Activated T-cell treated with anti-CD3 and anti-CD28 coated beads, Interleukin-2, amount 50 U/mL, for 1 hour (primary cell): ENCODE measurements around the gene ROS1.

Experiments used
- DNase-seq: peaks from one replicate; pipeline ENCODE4 v3.0.0-alpha.2; 2020

The ROS1 gene

DNA sequence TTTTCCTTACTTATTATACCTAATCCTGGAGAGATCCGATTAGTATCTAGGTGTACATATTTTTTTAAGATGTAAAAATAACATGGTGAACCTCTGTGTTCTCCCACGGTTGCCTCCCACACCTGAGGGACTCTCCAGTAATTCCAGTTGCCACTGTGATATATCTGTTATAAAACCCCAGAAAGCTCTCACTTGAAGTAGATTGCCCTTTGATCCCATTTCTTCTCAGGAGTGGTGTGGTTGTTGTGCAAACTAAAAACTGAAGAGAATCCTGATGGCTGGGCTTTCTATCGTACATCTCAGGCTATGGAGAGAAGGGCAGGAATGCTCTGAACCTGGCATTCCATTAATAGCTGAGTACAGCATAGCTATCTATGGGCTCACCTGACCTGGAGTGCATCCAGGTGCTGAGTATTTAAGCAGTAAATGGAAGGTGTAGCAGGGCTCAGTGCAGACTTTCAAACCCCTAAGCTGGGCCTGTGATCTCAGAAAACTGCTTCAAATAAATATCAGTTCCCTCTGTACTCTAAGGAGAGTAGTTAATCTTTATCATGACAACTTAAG is 119.4 kb downstream of the ROS1 start:
- no peak for DNase-seq

DNA sequence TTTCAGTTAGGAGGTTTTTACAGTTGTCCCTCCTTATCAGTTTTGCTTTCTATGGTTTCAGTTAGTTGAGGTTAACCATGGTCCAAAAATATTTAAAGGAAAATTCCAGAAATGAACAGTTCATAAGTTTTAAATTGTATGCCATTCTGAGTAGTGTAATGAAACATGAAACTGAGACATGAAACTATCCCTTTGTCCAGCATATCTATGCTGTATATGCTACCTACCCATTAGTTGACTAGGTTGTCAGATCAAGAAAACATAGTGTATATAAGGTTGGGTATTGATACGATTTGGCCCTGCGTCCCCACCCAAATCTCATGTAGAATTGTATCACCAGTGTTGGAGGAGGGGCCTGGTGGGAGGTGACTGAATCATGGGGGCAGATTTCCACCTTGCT is 121.3 kb downstream of the ROS1 start:
- DNase-seq, result no peak

DNA sequence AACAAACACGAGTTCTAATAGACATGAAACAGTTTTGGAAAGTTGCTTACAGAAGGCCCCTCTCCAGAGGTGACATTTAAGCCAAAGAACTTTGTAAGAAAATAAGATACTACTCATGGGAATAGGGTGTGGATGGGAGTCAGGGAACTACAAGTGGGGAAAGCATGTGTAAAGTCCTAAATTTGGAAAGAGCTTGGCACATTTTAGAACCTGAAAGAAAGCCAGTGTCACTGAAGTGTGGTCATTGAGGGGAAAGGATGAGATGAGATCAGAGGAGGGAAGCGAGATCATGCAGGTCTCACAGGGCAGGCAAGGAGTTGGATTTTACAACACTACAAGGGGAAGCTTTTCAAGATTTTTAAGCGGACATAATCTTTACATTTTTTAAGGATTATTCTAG is 122.4 kb downstream of the ROS1 start:
- DNase-seq, result no peak

DNA sequence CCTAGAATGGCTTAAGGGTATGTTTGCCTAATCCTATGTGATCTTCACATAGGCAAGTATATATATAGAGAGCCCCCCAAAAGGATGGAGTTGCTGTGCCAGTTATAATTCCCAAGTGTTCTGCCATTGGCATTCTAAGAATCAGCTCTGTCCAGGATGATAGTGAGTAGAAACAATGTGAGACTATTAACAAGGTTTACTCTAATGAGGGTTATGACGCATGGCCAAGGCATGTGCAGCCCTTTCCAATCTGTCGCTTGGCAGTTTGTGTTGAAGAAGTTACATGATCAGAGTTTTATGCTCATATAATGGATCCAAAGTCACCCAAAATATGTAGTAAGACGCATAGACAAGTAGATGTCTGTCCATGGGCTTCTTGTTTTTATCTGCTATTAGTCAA is 126.8 kb downstream of the ROS1 start:
- no peak for DNase-seq

DNA sequence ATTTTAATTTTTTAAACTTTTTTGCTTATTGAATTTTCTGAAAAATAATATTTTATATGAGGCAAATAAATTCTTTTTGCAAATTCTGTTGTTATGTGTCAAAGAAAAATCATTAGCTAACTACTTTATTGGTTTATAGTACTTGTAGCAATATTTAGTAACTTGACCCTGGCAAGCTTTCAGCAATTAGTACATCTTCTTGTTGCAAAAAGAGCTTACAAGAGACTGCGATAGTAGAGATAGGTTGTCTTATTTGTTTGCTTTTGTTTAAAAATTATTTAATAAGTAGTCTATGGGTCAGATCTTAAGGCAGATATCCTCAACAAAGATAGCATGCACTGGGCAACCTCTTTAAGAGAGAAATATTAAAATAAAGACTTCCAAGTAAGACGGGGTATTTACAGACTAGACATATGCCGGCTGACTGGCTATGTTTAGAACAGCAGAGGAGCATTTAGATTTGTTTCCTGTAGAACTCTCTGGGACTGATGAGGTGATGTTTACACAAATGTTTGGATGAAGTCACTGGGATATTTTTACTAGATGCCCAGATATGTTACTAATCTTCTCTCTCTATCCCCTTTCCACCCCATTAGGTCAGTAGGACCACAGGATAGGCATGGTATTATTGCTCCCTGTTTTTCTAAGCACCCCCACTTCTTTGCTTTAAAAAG is 135.4 kb downstream of the ROS1 start:
- DNase-seq, result no peak

DNA sequence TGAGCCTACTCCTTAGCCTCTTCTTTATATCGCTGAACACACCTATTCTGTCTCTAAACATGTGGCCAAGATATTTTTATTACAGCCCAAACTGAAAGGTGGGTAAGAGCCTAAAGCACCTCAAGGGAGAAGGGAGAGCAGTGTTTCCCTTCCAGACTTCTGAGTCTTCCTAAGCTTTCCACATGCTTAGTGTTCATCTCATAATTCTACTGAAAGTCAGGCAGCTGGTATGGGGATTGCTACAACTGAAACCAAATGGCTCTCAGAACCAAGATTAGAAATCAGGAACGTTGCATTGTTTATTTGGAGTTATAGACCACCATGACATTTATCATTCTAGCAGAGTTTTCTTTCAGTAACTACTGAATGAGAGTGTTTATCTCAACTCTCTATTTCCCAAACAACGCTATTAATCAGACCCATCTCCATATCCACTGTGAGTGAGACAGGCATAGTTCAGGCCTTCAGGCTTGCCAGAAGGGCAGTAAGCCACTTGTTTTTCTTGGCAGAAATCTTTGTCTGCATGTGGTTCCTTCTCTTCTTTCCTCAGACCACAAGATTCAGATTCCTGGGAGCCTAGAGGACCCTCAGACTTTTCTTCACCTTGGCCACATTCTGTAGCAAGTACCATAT is 137.5 kb downstream of the ROS1 start:
- DNase-seq, result no peak

DNA sequence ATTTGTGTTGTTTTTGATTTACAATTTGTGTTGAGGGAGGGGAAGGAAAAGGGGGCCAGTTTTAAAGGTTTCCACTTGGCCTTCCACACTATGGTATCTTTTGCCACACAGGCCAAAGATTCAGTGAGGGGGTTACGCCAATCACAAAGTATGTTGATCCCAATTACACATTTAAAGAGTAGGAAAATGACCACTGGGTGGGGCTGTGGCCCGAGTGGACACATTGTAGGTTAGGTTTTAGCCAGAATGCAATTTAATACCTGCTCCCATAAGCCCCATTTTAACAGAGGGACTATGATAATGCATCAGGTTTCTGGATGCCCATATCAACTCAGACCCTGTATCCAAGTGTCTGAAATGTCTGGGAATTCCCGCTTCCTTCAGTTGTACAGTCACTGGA is 144.8 kb downstream of the ROS1 start:
- DNase-seq, result no peak

DNA sequence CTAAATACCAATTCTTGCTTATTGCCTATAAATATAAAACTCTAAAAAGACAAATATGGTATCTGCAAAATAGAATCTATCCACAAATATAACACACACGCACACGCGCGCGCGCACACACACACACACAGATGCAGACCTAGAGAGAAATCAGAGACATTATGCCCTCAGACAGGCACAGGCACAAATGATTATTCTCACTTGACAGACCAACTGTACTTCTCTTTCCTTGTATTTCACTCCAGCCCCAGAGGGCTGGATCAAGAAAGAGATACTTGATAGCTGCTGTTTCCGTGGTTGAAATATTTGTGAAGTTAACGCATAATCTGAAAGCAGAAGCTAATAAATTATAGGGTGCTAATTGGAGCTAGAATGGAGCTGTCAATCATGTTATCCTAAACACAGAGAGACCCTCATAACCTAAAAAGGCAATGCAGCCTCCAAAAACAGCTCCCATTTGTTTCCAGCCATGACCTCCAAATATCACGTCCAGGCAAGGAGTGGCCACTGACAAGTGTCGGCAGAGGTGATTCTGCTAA is 148.9 kb downstream of the ROS1 start:
- no peak for DNase-seq

DNA sequence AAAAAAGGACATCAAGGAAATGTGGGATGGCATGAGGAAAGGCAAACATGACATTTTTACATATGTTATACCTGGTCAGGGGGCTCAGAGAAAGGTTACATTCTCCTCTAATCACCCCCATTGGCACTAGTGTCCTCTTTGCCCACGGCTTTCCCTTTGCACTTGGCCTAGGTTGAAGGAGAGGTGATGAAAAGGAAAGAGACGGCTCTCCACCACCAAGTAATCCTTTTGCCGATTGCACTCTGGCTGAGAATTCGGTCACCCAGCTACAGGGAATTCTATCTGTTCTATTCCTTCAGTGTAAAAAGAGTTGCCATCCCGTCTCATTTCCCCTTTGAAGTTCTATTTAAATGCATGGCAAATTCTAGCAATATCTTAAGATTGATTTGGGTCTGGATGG is 150.0 kb downstream of the ROS1 start:
- DNase-seq, result no peak

DNA sequence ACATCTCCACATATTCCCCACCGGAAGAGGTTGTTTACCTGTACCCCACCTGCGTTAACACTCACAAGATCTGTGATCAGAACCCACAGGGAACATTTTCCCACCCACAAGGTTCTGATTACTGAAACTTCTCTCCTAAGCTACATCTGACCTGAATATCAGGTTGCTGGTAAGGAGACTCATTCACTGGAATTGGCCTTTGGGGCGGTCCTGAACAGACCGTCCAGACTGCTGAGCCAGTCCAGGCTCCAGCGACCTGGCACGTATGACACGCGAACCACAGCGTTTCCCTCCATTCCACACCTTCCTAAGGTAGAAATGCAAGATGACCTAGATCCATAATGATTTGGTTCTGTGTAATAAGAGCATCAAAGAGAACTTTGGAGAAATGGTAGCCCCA is 150.5 kb downstream of the ROS1 start:
- no peak for DNase-seq

DNA sequence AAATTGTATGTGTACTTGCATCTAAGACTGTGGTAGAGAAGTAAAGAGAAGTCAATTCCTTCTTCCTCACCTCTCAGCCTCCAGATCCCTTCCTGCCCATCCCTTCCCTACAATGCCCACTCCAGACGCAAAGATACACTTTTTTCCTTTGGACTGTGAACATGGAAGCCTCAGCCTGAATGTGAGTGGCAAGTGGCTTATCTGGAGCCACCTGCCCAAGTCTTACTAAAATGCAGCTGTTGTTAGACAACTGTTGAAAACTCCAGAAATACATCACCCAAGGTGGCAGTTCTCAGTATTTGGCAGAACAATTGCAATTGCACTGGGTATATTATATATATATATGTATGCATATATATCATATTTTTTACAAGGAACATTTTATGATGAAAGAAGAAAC is 152.9 kb downstream of the ROS1 start:
- DNase-seq, result no peak

DNA sequence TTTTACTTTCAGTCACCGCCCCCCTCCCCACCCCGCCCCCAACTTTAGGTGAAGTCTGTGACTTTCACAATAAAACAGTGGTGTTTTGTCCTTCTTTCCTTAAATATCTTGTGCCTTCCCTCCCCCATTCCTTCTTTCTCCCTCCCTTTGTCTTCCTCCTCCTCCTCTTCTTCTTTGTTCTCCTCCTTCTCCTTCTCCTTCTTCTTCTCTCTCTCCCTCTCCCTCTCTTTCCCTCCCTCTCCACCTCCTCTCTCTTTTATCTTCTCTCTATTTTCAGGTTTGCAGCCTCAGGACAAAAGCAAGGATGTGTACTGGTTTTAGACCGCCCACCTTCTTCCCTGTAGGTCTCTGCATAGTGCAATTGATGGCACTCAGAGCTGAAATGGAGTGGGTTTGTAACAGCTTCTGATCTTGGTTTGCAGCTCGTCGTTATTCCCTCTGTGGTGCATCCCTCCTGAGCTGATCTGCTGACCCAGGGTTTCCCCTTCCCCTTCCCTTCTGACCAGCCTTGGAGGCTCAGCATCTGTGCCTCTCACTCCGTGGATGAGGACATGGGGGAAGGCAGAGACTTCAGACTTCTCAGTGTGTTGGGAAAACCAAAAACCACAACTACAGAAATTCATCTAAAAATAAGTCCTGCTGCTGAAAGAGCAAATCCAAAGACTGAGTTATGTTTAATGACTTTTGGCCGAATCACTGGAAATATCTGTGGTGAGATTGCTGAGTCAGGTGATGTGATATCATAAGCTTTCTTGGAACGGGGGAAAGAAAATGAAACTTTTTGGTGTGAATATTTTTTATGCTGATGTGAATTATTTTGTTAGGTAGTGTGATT is 153.5 kb downstream of the ROS1 start:
- no peak for DNase-seq

DNA sequence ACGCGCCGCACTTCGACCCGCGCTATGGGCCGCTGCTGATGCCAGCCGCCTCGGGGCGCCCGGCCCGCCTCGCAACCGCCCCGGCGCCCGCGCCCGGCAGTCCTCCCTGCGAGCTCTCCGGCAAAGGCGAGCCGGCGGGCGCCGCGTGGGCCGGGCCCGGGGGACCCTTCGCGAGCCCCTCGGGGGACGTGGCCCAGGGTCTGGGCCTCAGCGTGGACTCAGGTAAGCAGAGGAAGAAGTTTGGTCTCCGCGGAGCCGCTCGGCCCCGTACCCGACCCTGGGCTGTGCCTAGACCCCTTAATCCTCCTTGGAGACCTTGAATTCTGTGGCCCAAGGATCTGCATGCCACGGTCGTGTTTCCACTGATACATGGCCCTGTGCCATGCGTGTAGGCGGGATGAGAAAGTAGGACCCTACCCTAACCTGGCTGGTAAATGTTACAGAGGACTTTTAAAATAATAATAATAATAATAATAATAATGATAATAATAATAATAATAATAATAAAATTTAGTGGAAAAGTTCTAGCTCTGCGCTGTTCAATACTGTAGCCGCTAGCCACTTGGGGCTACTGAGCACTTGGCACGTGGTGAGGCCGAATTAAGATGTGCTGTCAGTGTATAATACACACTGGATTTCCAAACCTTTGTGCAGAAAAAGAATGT is 154.8 kb downstream of the ROS1 start:
- no peak for DNase-seq

DNA sequence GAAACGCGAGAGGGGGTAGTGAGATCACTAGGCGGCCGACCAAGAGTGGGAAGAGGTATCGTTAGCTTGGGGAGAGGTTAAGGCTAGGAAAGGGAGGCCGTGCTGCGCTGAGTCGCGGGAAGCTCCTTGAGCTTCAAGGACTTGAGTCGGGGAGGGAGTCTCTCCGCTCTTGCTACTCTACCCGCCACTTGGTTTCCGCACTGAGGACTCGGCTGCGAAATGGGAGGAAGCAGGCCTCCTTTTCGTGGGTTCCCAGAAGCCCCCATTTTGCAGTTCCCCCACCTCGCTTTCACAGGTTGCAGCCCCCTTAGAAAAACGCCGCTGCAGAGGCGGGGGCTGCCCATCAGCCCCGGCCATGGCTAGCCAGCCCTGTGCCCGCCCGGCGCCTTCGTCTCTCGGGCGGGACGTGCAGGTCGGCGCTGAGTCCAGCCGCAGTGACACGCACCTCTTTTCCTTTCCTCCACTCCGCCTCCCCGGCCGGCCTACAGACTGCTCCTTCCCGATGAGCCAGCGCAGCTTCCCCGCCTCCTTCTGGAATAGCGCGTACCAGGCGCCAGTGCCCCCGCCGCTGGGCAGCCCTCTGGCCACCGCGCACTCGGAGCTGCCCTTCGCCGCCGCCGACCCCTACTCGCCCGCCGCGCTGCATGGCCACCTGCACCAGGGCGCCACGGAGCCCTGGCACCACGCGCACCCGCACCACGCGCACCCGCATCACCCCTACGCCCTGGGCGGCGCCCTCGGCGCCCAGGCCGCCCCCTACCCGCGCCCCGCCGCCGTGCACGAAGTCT is 155.5 kb downstream of the ROS1 start:
- no peak for DNase-seq

DNA sequence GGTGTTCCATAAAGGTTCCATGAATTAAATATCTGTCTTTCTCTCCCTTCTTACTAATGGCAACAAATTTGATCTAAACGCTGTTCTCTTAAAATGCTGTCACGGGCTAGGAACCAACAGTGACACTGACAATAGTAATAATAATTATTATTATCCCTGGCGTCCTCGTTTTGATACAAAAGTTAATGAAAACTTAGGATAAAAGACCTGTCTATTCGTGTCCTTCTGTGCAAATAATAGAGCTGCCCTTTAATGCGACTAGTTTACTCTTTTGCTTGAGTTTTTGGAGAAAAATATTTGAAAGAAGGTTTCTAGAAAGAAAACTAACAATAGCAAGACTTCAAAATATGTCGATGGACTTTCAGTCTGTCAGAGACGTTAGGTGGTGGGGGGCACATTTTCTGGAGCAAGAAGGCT is 156.1 kb downstream of the ROS1 start:
- DNase-seq, result no peak

DNA sequence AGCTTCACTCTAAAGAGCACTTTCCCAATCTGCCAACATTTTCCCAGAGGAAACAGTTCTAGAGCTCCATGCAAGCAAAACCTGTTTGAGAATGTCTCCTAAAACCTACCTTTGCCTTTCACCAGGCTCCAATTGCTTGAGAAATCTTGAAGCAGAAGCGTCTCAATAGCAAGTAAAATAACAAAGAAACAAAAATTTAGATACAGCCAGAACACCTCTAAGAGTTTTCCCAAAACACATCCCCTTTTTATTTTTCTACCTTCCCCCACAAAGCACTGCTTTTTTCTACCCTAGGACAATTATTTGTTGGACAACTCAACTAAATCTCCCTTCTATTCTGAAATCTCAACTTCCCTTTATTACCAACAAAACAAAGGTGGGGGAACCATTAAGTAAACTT is 156.8 kb downstream of the ROS1 start:
- DNase-seq, result no peak

DNA sequence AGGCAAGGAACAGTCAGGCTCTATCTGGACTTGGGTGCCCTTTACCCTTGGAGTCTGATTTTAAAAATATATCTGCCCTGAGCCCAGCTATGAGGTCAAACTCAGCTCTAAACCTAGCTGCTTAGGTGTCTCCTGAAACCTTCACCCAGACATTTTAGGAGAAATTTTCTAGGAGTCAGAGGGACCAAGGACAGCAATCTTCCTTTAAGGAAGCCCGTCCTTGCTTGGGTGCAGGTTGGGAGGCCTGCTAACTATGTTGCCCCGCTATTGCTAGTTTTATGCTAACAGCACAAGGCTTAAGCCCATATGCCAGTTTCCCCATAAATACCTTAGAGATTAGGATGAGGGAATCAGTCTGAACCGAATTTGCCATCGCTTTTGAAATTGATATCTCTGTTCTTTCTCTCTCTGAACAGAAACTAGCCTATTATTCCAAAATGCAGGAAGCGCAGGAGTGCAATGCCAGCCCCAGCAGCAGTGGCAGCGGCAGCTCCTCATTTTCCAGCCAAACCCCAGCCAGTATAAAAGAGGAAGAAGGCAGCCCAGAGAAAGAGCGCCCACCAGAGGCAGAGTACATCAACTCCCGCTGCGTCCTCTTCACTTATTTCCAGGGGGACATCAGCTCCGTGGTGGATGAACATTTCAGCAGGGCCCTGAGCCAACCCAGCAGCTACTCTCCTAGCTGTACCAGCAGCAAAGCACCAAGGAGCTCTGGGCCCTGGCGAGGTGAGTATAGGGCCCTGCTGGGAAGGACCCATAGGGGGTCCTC is 157.8 kb downstream of the ROS1 start:
- no peak for DNase-seq

DNA sequence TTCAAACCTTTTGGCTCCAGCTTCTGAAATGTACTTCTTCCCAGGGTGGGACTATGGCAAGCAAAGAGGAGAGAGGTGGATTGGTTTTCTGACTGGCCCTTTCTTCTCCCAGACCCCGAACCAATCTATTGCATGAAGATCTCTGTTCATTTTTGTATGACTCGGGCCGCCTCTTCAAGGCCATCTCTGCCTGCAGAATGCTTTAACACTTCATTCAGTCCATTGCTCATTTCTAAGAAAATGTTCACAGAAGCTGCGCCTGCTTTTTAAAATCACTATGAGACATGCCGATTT is 158.7 kb downstream of the ROS1 start:
- DNase-seq, result no peak

DNA sequence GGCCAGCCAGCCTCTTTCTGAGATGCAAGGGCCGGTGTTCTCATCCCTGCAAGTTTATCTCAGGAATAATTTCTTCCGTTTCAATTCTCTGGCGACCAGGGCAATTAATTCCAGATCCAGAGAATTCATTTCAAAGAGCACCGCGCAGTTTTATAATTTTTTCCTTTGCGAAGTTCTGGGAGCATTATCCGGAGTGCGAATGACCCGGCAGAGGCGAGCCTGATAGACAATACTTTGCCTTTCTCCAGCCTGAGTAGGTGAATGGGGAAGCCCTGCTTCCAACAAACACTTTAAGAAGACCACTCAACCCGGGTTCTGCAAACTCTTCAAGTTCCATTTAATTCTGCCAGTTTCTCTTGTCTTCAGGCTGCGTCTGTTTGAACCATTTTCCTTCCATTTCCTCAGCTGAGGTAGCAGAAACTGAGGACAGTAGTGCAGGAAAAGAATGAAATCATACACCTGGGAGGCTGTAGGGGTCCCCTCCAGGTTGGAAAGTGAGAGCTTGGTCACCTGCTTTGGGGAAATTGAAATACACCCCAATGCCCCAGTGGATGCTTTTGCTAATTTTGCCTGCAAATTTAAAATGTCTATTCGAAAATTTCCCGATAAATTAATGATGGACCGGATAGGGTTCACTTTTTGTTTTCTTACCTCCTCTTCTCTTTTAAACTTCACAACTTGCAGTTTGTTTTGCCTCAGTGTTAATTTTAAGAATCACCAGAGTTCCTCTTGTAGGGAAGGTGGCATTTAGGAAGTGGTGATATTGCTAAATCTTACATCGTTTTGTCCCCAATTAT is 159.3 kb downstream of the ROS1 start:
- DNase-seq, result no peak

DNA sequence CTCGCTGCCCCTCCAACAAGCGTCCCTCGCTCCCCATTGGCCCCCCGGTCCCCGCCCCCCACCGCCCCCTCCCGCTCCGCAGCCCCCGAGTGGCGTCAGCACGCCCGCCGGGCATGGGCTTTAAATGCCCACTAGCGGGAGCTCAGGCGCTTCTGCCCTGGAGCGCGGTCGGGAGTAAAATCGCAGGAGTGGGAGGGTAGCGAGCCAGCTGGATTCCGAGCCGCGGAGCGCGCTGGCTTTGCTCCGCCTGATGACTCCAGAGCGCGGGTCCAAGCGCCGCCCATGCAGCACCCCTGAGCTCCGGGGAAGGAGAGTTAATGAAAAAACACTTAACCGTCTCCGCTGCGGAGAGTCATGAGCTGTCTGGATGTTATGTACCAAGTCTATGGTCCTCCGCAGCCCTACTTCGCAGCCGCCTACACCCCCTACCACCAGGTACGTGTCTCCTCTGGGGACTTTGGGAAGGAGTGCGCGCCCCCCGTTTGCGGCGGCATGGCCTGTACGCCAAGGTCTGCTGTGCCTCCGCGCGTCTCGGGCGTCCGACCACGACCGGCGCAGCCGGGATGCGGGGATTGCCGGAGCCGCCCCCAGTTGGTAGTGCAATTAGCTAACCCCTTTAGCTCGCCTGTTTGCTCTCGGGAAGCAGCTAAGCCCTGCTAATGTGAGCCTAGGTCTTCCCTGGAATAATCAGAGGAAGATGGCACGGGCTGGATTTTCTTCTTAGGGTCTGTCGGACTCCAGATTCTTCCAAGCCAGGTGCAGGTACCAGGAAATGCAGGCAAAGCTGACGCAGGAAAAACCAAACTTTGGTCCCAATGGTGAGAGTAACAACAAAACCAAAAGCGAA is 160.1 kb downstream of the ROS1 start, which contains the start of gene VGLL2:
VGLL2 (plus strand) TSS at position 149 of the 847 bp plus-strand sequence; CDS start at position 355, 206 bp downstream.
- no peak for DNase-seq
